ENCODE results near the gene NCAM1. TPM values are rescaled to one million over a fixed set of nuclear protein-coding genes. Genes with fewer than 3 reads are reported as not detected.

NCAM1 gene
- total and polyA plus RNA-seq, 2 of the 13 experiments (the other 11 are each of a cell fraction or from before 2014, with no cell fraction given): 0.05 TPM; not detected in 1

DNA sequence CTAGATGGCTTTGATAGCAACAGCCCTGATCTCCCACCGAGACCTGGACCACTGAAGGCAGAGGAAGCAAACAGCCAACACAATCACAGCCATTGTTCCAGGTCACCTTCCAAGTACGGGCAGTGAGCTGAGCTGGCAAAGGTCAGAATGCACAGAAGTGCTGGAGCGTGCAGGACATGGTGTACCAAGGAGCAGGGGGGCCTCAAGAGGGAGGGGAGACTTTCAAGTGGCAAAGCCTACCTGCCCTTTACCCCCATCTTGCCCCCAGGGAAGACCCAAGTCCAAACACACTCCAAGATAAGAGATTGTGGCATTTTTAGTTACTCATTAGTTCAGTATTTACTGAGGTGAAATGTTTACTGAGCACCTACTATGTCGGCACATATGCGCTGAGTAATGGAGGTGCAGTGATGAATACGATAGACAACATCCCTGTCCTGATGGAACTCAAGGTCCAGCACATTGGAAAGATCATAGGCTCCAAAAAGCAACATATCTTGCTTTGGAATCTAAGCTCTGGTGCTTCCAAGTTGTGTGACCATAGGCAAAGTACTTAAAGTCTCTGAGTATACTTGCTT is 327.2 kb downstream of the NCAM1 start (continued):
- TF ChIP-seq, protein P1, sequence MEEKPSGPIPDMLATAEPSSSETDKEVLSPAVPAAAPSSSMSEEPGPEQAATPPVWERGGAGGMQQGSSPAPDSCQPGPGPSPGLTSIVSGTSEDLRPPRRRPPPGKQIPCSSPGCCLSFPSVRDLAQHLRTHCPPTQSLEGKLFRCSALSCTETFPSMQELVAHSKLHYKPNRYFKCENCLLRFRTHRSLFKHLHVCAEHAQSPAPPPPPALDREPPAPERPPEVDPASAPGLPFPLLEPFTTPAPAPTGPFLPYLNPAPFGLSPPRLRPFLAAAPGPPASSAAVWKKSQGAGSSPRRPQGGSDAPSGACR (CRISPR knock-in tag; IDR thresholded peaks at IDR 0.05): no peak
- TF ChIP-seq ZNF816 (CRISPR knock-in tag; IDR thresholded peaks at IDR 0.05; ENCODE audit: borderline replicate concordance) (no peak), ZNF546 (CRISPR knock-in tag; conservative IDR thresholded peaks at IDR 0.05) (no peak), HNF4G (IDR thresholded peaks at IDR 0.05; ENCODE audit: borderline replicate concordance, low read depth, low read length) (peak; percentile 64; the same call in 1 of the 2 replicates), HNF4G (CRISPR knock-in tag; IDR thresholded peaks at IDR 0.05; ENCODE audit: borderline replicate concordance, low read depth) (no peak), ZNF124 (CRISPR knock-in tag; IDR thresholded peaks at IDR 0.05) (no peak), CREM (IDR thresholded peaks at IDR 0.05) (peak; percentile 30; the same call in 1 of the 2 replicates), CREM (CRISPR knock-in tag; IDR thresholded peaks at IDR 0.05) (no peak), ZMAT3 (CRISPR knock-in tag; conservative IDR thresholded peaks at IDR 0.05) (no peak), TARDBP (CRISPR knock-in tag; IDR thresholded peaks at IDR 0.05) (no peak)
- TF ChIP-seq, protein P2, sequence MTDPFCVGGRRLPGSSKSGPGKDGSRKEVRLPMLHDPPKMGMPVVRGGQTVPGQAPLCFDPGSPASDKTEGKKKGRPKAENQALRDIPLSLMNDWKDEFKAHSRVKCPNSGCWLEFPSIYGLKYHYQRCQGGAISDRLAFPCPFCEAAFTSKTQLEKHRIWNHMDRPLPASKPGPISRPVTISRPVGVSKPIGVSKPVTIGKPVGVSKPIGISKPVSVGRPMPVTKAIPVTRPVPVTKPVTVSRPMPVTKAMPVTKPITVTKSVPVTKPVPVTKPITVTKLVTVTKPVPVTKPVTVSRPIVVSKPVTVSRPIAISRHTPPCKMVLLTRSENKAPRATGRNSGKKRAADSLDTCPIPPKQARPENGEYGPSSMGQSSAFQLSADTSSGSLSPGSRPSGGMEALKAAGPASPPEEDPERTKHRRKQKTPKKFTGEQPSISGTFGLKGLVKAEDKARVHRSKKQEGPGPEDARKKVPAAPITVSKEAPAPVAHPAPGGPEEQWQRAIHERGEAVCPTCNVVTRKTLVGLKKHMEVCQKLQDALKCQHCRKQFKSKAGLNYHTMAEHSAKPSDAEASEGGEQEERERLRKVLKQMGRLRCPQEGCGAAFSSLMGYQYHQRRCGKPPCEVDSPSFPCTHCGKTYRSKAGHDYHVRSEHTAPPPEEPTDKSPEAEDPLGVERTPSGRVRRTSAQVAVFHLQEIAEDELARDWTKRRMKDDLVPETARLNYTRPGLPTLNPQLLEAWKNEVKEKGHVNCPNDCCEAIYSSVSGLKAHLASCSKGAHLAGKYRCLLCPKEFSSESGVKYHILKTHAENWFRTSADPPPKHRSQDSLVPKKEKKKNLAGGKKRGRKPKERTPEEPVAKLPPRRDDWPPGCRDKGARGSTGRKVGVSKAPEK (CRISPR knock-in tag; IDR thresholded peaks at IDR 0.05; ENCODE audit: borderline replicate concordance): no peak
- TF ChIP-seq, protein P3, sequence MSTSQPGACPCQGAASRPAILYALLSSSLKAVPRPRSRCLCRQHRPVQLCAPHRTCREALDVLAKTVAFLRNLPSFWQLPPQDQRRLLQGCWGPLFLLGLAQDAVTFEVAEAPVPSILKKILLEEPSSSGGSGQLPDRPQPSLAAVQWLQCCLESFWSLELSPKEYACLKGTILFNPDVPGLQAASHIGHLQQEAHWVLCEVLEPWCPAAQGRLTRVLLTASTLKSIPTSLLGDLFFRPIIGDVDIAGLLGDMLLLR (CRISPR knock-in tag; IDR thresholded peaks at IDR 0.05): no peak
- TF ChIP-seq, protein P4, sequence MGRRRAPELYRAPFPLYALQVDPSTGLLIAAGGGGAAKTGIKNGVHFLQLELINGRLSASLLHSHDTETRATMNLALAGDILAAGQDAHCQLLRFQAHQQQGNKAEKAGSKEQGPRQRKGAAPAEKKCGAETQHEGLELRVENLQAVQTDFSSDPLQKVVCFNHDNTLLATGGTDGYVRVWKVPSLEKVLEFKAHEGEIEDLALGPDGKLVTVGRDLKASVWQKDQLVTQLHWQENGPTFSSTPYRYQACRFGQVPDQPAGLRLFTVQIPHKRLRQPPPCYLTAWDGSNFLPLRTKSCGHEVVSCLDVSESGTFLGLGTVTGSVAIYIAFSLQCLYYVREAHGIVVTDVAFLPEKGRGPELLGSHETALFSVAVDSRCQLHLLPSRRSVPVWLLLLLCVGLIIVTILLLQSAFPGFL (CRISPR knock-in tag; IDR thresholded peaks at IDR 0.05): no peak
- TF ChIP-seq, protein P5, sequence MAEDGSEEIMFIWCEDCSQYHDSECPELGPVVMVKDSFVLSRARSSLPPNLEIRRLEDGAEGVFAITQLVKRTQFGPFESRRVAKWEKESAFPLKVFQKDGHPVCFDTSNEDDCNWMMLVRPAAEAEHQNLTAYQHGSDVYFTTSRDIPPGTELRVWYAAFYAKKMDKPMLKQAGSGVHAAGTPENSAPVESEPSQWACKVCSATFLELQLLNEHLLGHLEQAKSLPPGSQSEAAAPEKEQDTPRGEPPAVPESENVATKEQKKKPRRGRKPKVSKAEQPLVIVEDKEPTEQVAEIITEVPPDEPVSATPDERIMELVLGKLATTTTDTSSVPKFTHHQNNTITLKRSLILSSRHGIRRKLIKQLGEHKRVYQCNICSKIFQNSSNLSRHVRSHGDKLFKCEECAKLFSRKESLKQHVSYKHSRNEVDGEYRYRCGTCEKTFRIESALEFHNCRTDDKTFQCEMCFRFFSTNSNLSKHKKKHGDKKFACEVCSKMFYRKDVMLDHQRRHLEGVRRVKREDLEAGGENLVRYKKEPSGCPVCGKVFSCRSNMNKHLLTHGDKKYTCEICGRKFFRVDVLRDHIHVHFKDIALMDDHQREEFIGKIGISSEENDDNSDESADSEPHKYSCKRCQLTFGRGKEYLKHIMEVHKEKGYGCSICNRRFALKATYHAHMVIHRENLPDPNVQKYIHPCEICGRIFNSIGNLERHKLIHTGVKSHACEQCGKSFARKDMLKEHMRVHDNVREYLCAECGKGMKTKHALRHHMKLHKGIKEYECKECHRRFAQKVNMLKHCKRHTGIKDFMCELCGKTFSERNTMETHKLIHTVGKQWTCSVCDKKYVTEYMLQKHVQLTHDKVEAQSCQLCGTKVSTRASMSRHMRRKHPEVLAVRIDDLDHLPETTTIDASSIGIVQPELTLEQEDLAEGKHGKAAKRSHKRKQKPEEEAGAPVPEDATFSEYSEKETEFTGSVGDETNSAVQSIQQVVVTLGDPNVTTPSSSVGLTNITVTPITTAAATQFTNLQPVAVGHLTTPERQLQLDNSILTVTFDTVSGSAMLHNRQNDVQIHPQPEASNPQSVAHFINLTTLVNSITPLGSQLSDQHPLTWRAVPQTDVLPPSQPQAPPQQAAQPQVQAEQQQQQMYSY (CRISPR knock-in tag; IDR thresholded peaks at IDR 0.05): no peak
- TF ChIP-seq, protein P6, sequence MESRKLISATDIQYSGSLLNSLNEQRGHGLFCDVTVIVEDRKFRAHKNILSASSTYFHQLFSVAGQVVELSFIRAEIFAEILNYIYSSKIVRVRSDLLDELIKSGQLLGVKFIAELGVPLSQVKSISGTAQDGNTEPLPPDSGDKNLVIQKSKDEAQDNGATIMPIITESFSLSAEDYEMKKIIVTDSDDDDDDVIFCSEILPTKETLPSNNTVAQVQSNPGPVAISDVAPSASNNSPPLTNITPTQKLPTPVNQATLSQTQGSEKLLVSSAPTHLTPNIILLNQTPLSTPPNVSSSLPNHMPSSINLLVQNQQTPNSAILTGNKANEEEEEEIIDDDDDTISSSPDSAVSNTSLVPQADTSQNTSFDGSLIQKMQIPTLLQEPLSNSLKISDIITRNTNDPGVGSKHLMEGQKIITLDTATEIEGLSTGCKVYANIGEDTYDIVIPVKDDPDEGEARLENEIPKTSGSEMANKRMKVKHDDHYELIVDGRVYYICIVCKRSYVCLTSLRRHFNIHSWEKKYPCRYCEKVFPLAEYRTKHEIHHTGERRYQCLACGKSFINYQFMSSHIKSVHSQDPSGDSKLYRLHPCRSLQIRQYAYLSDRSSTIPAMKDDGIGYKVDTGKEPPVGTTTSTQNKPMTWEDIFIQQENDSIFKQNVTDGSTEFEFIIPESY (CRISPR knock-in tag; IDR thresholded peaks at IDR 0.05): no peak
- TF ChIP-seq, protein P7, sequence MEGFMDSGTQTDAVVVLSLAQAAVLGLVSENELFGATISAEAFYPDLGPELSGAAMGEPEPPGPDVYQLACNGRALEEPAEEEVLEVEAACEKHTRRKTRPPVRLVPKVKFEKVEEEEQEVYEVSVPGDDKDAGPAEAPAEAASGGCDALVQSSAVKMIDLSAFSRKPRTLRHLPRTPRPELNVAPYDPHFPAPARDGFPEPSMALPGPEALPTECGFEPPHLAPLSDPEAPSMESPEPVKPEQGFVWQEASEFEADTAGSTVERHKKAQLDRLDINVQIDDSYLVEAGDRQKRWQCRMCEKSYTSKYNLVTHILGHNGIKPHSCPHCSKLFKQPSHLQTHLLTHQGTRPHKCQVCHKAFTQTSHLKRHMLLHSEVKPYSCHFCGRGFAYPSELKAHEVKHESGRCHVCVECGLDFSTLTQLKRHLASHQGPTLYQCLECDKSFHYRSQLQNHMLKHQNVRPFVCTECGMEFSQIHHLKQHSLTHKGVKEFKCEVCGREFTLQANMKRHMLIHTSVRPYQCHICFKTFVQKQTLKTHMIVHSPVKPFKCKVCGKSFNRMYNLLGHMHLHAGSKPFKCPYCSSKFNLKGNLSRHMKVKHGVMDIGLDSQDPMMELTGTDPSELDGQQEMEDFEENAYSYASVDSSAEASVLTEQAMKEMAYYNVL (CRISPR knock-in tag; IDR thresholded peaks at IDR 0.05; ENCODE audit: borderline replicate concordance): no peak
